HFF-Myc (cell line): ENCODE measurements around the gene CSNK2A3.

Experiments
- DNase-seq: peaks from one replicate; pipeline ENCODE4 v3.0.0-alpha.2; 2011; ENCODE audit warnings: low read depth; ENCODE audit errors: extremely low read depth
- H3K4me3 ChIP-seq: replicated peaks from 2 replicates; pipeline ENCODE4 v1.5.1; 2011; ENCODE audit warnings: low read depth, mild to moderate bottlenecking, control low read depth, low read length
- CTCF ChIP-seq: IDR thresholded peaks from 2 replicates; pipeline ENCODE4 v1.5.1; 2012; ENCODE audit warnings: mild to moderate bottlenecking, low read depth, low read length, control low read depth; ENCODE audit errors: missing control alignments

Gene CSNK2A3

GRCh38 chr11:11329062-11329806, 23.8 kb downstream of the CSNK2A3 start:
- H3K4me3 ChIP-seq = no peak overlapping the region
- DNase-seq = no peak
- TF ChIP-seq CTCF = no peak

- H3K4me3 ChIP-seq = no peak overlapping the region
- DNase-seq = no peak
- no peak for TF ChIP-seq CTCF
Observed at GRCh38 chr11:11324090-11324489, 29.0 kb downstream of the CSNK2A3 start.

- no peak for TF ChIP-seq CTCF
- DNase-seq = no peak
- no peak overlapping the region for H3K4me3 ChIP-seq
Observed at GRCh38 chr11:11322101-11322500, 30.9 kb downstream of the CSNK2A3 start.

- no peak overlapping the region for H3K4me3 ChIP-seq
- DNase-seq = no peak
- no peak for TF ChIP-seq CTCF
Observed at GRCh38 chr11:11320825-11321224, 32.2 kb downstream of the CSNK2A3 start.

GRCh38 chr11:11318961-11319360, 34.1 kb downstream of the CSNK2A3 start:
- no peak for DNase-seq
- no peak overlapping the region for H3K4me3 ChIP-seq
- TF ChIP-seq CTCF = no peak

- H3K4me3 ChIP-seq = no peak overlapping the region
- DNase-seq = no peak
- no peak for TF ChIP-seq CTCF
Observed at GRCh38 chr11:11318461-11318860, 34.6 kb downstream of the CSNK2A3 start.
